Cardiac muscle cell (in vitro differentiated cells and primary cell): ENCODE measurements around the gene TSHR. TPM values are rescaled to one million over a fixed set of nuclear protein-coding genes. Genes with fewer than 3 reads are reported as not detected.

ENCODE experiments used
- DNase-seq, 2 donors: peaks; one replicate each; pipeline versions ENCODE4 v3.0.0 to v3.0.0-alpha.2; 2010 to 2017; ENCODE audit warnings: low read depth in 1 of 2, low spot score in 1 of 2
- H3K27ac ChIP-seq: fragments of 200-600 bp; sonication (generic); 2 replicates; pipeline ENCODE4 v1.5.1; 2016
- H3K27me3 ChIP-seq: fragments of 200-600 bp; sonication (generic); 2 replicates; pipeline ENCODE4 v1.6.0; 2016; ENCODE audit warnings: control low read depth
- H3K36me3 ChIP-seq: fragments of 200-600 bp; sonication (generic); 2 replicates; pipeline ENCODE4 v1.5.1; 2016; ENCODE audit warnings: control low read depth
- H3K4me1 ChIP-seq: fragments of 200-600 bp; sonication (generic); 2 replicates; pipeline ENCODE4 v1.8.1; 2017; ENCODE audit warnings: low read depth, mild to moderate bottlenecking, mixed run types
- H3K4me3 ChIP-seq: fragments of 200-600 bp; sonication (generic); 2 replicates; pipeline ENCODE4 v1.5.1; 2016; ENCODE audit warnings: mild to moderate bottlenecking
- H3K9me3 ChIP-seq: fragments of 200-600 bp; sonication (generic); 2 replicates; pipeline ENCODE4 v1.5.1; 2017; ENCODE audit warnings: low read depth, mild to moderate bottlenecking, control low read depth
- CTCF ChIP-seq: IDR thresholded peaks from 2 replicates; pipeline ENCODE4 v1.5.1; 2012; ENCODE audit warnings: low read depth, mild to moderate bottlenecking, low read length
- polyA plus RNA-seq: library from polyadenylated mRNA; unstranded; fragments of >200 nt; fragmentation: Nextera tagmentation; extraction: Ambion mirVana; gene quantifications from 2 replicates; pipeline ENCODE4 v1.2.1, GENCODE V29; 2016
- total RNA-seq: library from RNA; depleted of rRNA; stranded (reverse); fragments of >200 nt; gene quantifications from 2 replicates; pipeline ENCODE4 v1.2.3, GENCODE V29; 2016

The TSHR gene
- total and polyA plus RNA-seq, 2 experiments from 2014 or later, result 0.38 to 1.2 TPM

- Histone ChIP-seq H3K4me1 (no peaks in the 10 kb centered on the region), H3K4me3 (no peak overlapping the region), H3K36me3 (no peaks in the 10 kb centered on the region), H3K9me3 (no peaks in the 10 kb centered on the region), H3K27me3 (no peaks in the 10 kb centered on the region), H3K27ac (no peak overlapping the region)
- TF ChIP-seq CTCF, result peak; percentile 67
- DNase-seq, result peak; percentile 62 to 73
These were observed 208.8 kb downstream of the TSHR start for GRCh38 chr14:81164167-81164774.

GRCh38 chr14:81165188-81165587 lies 209.8 kb downstream of the TSHR start:
- Histone ChIP-seq H3K4me3 (no peak overlapping the region), H3K36me3 (no peaks in the 10 kb centered on the region), H3K27me3 (no peaks in the 10 kb centered on the region), H3K4me1 (peaks cover 3% of the 10 kb centered on the region), H3K27ac (no peak overlapping the region), H3K9me3 (no peaks in the 10 kb centered on the region)
- DNase-seq, result peak; percentile 7 to 33
- no peak for TF ChIP-seq CTCF

GRCh38 chr14:81166121-81166520 lies 210.7 kb downstream of the TSHR start:
- Histone ChIP-seq H3K36me3 (no peaks in the 10 kb centered on the region), H3K27ac (no peak overlapping the region), H3K4me3 (no peak overlapping the region), H3K27me3 (no peaks in the 10 kb centered on the region), H3K4me1 (peaks cover 8% of the 10 kb centered on the region), H3K9me3 (no peaks in the 10 kb centered on the region)
- DNase-seq, result no peak
- no peak for TF ChIP-seq CTCF

GRCh38 chr14:81169267-81169666 lies 213.8 kb downstream of the TSHR start:
- no peak overlapping the region for H3K27ac ChIP-seq
- H3K27me3 ChIP-seq, result no peaks in the 10 kb centered on the region
- no peaks in the 10 kb centered on the region for H3K36me3 ChIP-seq
- no peak for TF ChIP-seq CTCF
- DNase-seq, result no peak
- no peaks in the 10 kb centered on the region for H3K9me3 ChIP-seq
- H3K4me1 ChIP-seq, result peaks cover 8% of the 10 kb centered on the region
- H3K4me3 ChIP-seq, result peak overlapping the region; percentile 40

GRCh38 chr14:81169711-81170103 lies 214.3 kb downstream of the TSHR start:
- no peak for TF ChIP-seq CTCF
- H3K36me3 ChIP-seq, result no peaks in the 10 kb centered on the region
- peak overlapping the region; percentile 95 for H3K27ac ChIP-seq
- H3K9me3 ChIP-seq, result no peaks in the 10 kb centered on the region
- peak overlapping the region; percentile 40 for H3K4me3 ChIP-seq
- no peaks in the 10 kb centered on the region for H3K27me3 ChIP-seq
- peaks cover 8% of the 10 kb centered on the region for H3K4me1 ChIP-seq
- peak; percentile 3 to 41 for DNase-seq
